Right atrium auricular region (tissue), 2 donors: ENCODE data around the gene DNAH11. TPM values are rescaled to one million over a fixed set of nuclear protein-coding genes. Genes with fewer than 3 reads are reported as not detected.
A peak's percentile ranks its signal among the peaks of the same experiment; 100 is the strongest.

ENCODE experiments used
- DNase-seq: peaks from one replicate; pipeline ENCODE4 v3.0.0-alpha.2; 2019; ENCODE audit warnings: low spot score
- H3K27ac ChIP-seq, 2 donors: fragments of 200-600 bp; sonication (generic); 1 replicate in 1 of 2; 2 replicates in 1 of 2; pipeline ENCODE4 v1.5.1; 2016 to 2019
- H3K27me3 ChIP-seq, 2 donors: fragments of 200-600 bp; sonication (generic); one replicate each; pipeline versions ENCODE4 v1.5.1 to v1.6.0; 2017 to 2019
- H3K36me3 ChIP-seq: fragments of 200-600 bp; sonication (generic); one replicate; pipeline ENCODE4 v1.5.1; 2016
- H3K4me1 ChIP-seq, 2 donors: fragments of 200-600 bp; sonication (generic); one replicate each; pipeline versions ENCODE4 v1.5.1 to v1.6.0; 2017 to 2019
- H3K4me3 ChIP-seq, 2 donors: fragments of 200-600 bp; sonication (generic); 1 replicate in 1 of 2; 2 replicates in 1 of 2; pipeline ENCODE4 v1.5.1; 2017 to 2019; ENCODE audit warnings: mild to moderate bottlenecking in 1 of 2, moderate library complexity in 1 of 2
- H3K9me3 ChIP-seq, 2 donors: fragments of 200-600 bp; sonication (generic); one replicate each; pipeline ENCODE4 v1.5.1; 2019
- total RNA-seq, 2 donors: library from RNA; depleted of rRNA; stranded (reverse); fragments of >200 nt; gene quantifications; one replicate each; pipeline ENCODE4 v1.1.0, GENCODE V29; 2016
- TF ChIP-seq, protein P1 (sequence below), 2 donors: fragments of 200-600 bp; sonication (generic); IDR thresholded peaks; one replicate each; pipeline ENCODE4 v1.5.1; 2019; ENCODE audit warnings: antibody characterized with exemption in 2 of 2

Gene DNAH11
- total RNA-seq, 2 donors from 2014 or later = 2.8 to 3.5 TPM

DNA sequence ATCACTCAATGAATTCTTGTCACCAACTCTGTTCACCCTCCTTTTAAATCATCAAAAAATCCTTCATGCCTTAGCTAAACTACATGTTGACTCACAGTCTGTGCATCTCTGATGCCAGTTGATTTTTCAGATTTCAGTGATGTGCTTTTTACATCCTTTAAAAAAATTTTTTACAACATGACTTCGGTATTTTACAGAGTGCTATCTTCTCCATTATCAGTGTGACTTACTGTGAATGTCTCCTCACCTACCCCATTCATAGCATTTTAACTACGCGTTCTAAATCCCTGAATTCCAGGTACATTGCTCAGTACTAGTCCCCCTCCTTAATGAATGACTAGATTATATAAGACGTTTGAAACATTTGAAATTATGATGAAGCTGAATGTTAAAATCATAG lies 98.7 kb downstream of the DNAH11 start:
- no peaks in the 10 kb centered on the region for H3K36me3 ChIP-seq
- no peaks in the 10 kb centered on the region for H3K4me1 ChIP-seq
- no peaks in the 10 kb centered on the region for H3K9me3 ChIP-seq
- H3K27ac ChIP-seq = no peak overlapping the region
- no peaks in the 10 kb centered on the region for H3K27me3 ChIP-seq
- DNase-seq = no peak
- no peak overlapping the region for H3K4me3 ChIP-seq
- TF ChIP-seq, protein P1, sequence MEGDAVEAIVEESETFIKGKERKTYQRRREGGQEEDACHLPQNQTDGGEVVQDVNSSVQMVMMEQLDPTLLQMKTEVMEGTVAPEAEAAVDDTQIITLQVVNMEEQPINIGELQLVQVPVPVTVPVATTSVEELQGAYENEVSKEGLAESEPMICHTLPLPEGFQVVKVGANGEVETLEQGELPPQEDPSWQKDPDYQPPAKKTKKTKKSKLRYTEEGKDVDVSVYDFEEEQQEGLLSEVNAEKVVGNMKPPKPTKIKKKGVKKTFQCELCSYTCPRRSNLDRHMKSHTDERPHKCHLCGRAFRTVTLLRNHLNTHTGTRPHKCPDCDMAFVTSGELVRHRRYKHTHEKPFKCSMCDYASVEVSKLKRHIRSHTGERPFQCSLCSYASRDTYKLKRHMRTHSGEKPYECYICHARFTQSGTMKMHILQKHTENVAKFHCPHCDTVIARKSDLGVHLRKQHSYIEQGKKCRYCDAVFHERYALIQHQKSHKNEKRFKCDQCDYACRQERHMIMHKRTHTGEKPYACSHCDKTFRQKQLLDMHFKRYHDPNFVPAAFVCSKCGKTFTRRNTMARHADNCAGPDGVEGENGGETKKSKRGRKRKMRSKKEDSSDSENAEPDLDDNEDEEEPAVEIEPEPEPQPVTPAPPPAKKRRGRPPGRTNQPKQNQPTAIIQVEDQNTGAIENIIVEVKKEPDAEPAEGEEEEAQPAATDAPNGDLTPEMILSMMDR (IDR thresholded peaks at IDR 0.05) = no peak

DNA sequence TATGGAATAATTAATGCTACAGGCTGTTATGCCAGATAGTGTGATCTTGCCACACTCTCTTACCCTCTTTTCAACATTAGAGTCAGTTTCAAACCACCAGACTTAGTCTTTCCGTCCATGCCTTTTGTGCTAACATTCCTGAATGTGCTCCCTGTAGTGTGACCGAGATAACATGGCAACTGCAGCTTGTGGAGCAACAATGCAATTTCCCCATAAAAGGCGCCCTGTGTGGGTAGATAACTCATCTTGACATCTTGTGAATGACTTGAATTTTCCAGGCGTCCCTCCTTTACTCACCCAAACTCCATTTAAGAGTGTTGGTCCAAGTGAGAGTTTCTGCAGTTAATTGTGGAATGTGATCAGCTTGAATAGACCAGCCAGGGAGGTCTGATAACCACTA lies 99.6 kb downstream of the DNAH11 start:
- Histone ChIP-seq H3K27me3 (no peaks in the 10 kb centered on the region), H3K9me3 (no peaks in the 10 kb centered on the region), H3K36me3 (no peaks in the 10 kb centered on the region), H3K4me3 (no peak overlapping the region), H3K27ac (no peak overlapping the region), H3K4me1 (no peaks in the 10 kb centered on the region)
- TF ChIP-seq, protein P1 (IDR thresholded peaks at IDR 0.05) = no peak
- DNase-seq = no peak

DNA sequence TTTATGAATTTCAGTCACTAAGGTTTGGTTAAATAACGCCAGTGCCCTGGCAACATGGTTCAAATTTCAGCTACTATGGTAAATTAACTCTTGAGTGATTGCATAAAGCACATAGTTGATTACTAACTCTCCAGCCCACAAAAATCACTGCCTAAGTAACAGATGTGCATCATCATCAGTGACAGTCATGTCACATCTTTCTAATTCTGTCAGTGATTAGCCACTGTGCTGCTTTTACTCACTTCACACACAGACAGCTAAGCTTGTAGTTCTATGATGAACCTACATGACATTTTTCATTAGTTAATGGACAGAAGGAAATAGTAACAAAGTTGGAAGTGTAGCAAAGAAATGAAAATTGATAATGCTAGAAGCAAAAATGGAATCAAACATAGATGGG lies 108.9 kb downstream of the DNAH11 start:
- H3K27ac ChIP-seq = peak overlapping the region in 1 of 2 donors; percentile 0
- TF ChIP-seq, protein P1 (IDR thresholded peaks at IDR 0.05) = no peak
- no peak overlapping the region for H3K4me3 ChIP-seq
- no peak for DNase-seq
- no peaks in the 10 kb centered on the region for H3K27me3 ChIP-seq
- no peaks in the 10 kb centered on the region for H3K9me3 ChIP-seq
- no peaks in the 10 kb centered on the region for H3K4me1 ChIP-seq
- H3K36me3 ChIP-seq = no peaks in the 10 kb centered on the region

DNA sequence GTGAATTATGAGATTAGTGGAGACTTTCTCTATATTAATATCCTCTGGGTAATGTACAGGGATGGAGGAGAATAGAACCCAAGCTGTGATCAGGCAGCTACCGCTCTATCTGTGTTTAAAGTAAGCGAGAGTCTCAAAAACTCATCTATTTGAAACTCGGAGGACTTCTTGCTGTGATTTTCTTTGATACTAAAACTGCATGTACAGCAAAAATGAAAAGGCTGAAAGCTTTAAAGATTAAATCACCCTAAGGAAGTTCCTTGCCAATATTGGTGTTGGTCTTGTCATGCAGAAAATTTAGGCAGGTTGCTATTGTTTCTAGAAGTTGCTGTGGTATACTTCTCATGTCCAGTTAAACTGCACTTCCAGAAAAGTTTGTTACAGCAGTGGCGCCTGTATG lies 110.8 kb downstream of the DNAH11 start:
- DNase-seq = no peak
- H3K36me3 ChIP-seq = no peaks in the 10 kb centered on the region
- TF ChIP-seq, protein P1 (IDR thresholded peaks at IDR 0.05) = no peak
- no peak overlapping the region for H3K27ac ChIP-seq
- no peaks in the 10 kb centered on the region for H3K9me3 ChIP-seq
- H3K27me3 ChIP-seq = no peaks in the 10 kb centered on the region
- H3K4me3 ChIP-seq = no peak overlapping the region
- H3K4me1 ChIP-seq = no peaks in the 10 kb centered on the region

DNA sequence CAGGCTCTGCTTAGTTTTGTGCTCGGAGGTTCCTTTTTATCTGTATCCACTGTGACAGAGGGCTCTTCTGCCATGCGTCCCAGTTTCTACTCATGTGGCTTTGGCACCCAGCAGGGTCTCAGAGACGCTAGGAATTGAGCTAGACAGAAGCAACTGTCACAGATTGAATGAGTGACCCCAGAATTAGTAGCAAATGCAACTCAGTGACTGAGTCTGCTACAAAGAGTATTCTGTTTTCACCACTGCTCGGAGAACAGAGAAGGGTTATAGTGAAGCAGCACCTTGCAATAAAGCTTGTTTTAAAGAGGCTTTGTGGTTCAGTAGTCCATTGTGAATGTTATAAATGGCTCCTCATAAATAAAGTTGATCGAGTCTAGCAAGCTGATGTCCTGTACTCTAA lies 113.2 kb downstream of the DNAH11 start:
- TF ChIP-seq, protein P1 (IDR thresholded peaks at IDR 0.05) = no peak
- no peaks in the 10 kb centered on the region for H3K27me3 ChIP-seq
- no peak for DNase-seq
- H3K4me3 ChIP-seq = no peak overlapping the region
- H3K9me3 ChIP-seq = peaks cover 0 to 3% of the 10 kb centered on the region in 2 donors
- H3K27ac ChIP-seq = no peak overlapping the region
- no peaks in the 10 kb centered on the region for H3K4me1 ChIP-seq
- no peaks in the 10 kb centered on the region for H3K36me3 ChIP-seq

DNA sequence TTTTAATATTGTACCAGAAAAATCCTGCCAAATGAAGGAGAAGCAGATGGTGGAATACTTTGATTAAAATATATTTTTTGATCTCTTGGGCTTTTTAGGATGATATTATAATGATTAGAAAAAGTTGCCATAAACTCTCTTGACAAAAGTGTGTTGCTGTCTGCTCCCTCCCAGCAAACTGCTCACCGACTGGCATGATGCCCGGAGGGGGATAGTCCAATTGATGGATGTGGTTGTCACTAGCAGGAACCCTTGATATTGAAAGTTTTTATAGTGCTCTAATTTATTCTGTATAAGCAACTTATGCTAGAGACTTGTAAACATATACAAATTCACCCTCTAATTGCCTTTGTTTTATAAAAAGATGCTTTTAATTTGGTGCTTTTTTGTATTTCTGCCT lies 114.0 kb downstream of the DNAH11 start:
- Histone ChIP-seq H3K27ac (no peak overlapping the region), H3K36me3 (no peaks in the 10 kb centered on the region), H3K9me3 (peaks cover 0 to 10% of the 10 kb centered on the region in 2 donors), H3K27me3 (no peaks in the 10 kb centered on the region), H3K4me1 (no peaks in the 10 kb centered on the region), H3K4me3 (no peak overlapping the region)
- TF ChIP-seq, protein P1 (IDR thresholded peaks at IDR 0.05) = no peak
- DNase-seq = no peak
